Measurements from ENCODE around the gene SLC8B1. TPM values are rescaled to one million over a fixed set of nuclear protein-coding genes. Genes with fewer than 3 reads are reported as not detected.

Gene SLC8B1
- total and polyA plus RNA-seq, 9 of the 15 experiments (the other 6 are each of a cell fraction or from before 2014, with no cell fraction given): 0.86 to 34.1 (median 18.5) TPM

DNA sequence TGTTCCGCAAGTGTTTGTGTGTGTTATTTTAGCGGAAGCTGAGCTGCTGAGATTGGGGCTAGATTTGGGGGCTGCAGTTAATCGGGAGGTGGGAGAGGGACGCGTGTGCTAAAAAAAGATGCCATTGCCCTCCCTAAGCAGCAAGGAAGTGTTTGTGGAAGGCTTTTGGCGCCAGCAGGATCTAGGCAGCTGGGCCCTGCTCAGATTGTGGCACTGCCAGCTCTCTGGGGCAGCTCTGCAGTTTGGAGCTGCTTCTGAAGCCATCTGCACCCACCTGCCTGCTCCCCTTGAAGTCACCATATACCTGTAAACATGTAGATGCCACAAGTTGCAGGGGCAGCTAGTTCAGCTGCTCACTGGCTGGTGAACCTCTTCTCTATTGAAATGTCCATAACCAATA is 84.9 kb downstream of the SLC8B1 start (continued):
- TF ChIP-seq HMGN3 (IDR thresholded peaks at IDR 0.05; ENCODE audit: borderline replicate concordance, extremely low read depth, insufficient read length, low read depth, low read length) (no peak), DACH1 (IDR thresholded peaks at IDR 0.05; ENCODE audit: partially characterized antibody) (no peak)

- no peak overlapping the region for H3K27ac ChIP-seq (ENCODE audit: extremely low read depth, low read depth, low read length)
- H3K79me2 ChIP-seq (ENCODE audit: control insufficient read depth, insufficient read depth, low read length): no peaks in the 10 kb centered on the region
- CTCF ChIA-PET (ENCODE audit: low intra/inter-chr PET ratio): no interaction called here
- H3K36me3 ChIP-seq (ENCODE audit: control insufficient read depth, insufficient read depth, low read length): peaks cover 36% of the 10 kb centered on the region; the same call in 2 of the 3 replicates
- in situ Hi-C loops (cut with MboI): no loop called here
- peaks cover 2% of the 10 kb centered on the region; the same call in 1 of the 2 replicates for H3K9me3 ChIP-seq (replicated peaks; ENCODE audit: control insufficient read depth, insufficient read depth, low read depth, low read length)
- peaks cover 19 to 30% of the 10 kb centered on the region in 2 experiments; a peak in 4 of 5 replicates for H3K4me1 ChIP-seq (replicated peaks in 1 of 2; ENCODE audit: control insufficient read depth in 2 of 2, insufficient read depth in 2 of 2, low read length in 2 of 2)
- POLR2A ChIA-PET: interaction anchor here (0.6 to 1.1 kb wide), 3 partner anchors 11 to 70 kb away, joined by 3 to 6 read pairs (median 3); no protein-coding TSS in a partner anchor
- DNase-seq (ENCODE audit: extremely low read depth in 1 of 4, low spot score in 3 of 4): no peak
- H3K9me1 ChIP-seq (ENCODE audit: control insufficient read depth, insufficient read depth, low read length): no peaks in the 10 kb centered on the region
- no TSS peak for BruUV-seq (replicated peaks)
- intact Hi-C loops (cut with micrococcal nuclease): no loop called here
- no peak overlapping the region for H2AFZ ChIP-seq (ENCODE audit: low read depth, low read length)
- no peaks in the 10 kb centered on the region for H3K27me3 ChIP-seq (ENCODE audit: control insufficient read depth in 2 of 2, insufficient read depth in 2 of 2, low read length in 2 of 2)
- FAIRE-seq: no peak
- H4K20me1 ChIP-seq (replicated peaks; ENCODE audit: control insufficient read depth, insufficient read depth, low read length): no peaks in the 10 kb centered on the region
- 84% methylated on average over 12 of the region's 12 CpGs for WGBS (ENCODE audit: insufficient coverage, low coverage, missing lambda C conversion rate)
- no peak for ATAC-seq
- H3K9ac ChIP-seq (ENCODE audit: insufficient read depth in 1 of 2, low read depth in 2 of 2, low read length in 2 of 2): no peak overlapping the region
- H3K4me2 ChIP-seq (ENCODE audit: insufficient read depth, low read length): no peak overlapping the region
- H3K4me3 ChIP-seq: no peak overlapping the region
- TF ChIP-seq THRAP3 (IDR thresholded peaks at IDR 0.05; ENCODE audit: borderline replicate concordance): no peak
- no peak for TF ChIP-seq MED1 (CRISPR knock-in tag; IDR thresholded peaks at IDR 0.05; ENCODE audit: borderline replicate concordance)
- no peak for TF ChIP-seq ZNF445 (CRISPR knock-in tag; IDR thresholded peaks at IDR 0.05; ENCODE audit: low read depth)
- TF ChIP-seq GATAD2A (IDR thresholded peaks at IDR 0.05): no peak
- no peak for TF ChIP-seq ZC3H11A (IDR thresholded peaks at IDR 0.05; ENCODE audit: low read depth, low read length)
- TF ChIP-seq RBM17 (IDR thresholded peaks at IDR 0.05; ENCODE audit: borderline replicate concordance, low read depth, low read length): no peak
- TF ChIP-seq PKNOX1 (IDR thresholded peaks at IDR 0.05): no peak
- TF ChIP-seq OTX1 (CRISPR knock-in tag; IDR thresholded peaks at IDR 0.05): no peak
- TF ChIP-seq FOXK2 (conservative IDR thresholded peaks at IDR 0.05 in 1 of 2, IDR thresholded peaks at IDR 0.05 in 1 of 2; ENCODE audit: low read depth in 2 of 2): no peak
- TF ChIP-seq TAF9B (IDR thresholded peaks at IDR 0.05; ENCODE audit: partially characterized antibody): no peak
- TF ChIP-seq ZNF197 (CRISPR knock-in tag; IDR thresholded peaks at IDR 0.05; ENCODE audit: low read depth): no peak
- no peak for TF ChIP-seq NR0B1 (IDR thresholded peaks at IDR 0.05; ENCODE audit: partially characterized antibody)
- TF ChIP-seq U2AF1 (optimal IDR thresholded peaks at IDR 0.05; ENCODE audit: low read depth, low read length): no peak
These were observed 85.4 kb downstream of the SLC8B1 start for GRCh38 chr12:113249546-113249945.

All from K562 (cell line).